Measurements from ENCODE around the gene STOM. TPM values are rescaled to one million over a fixed set of nuclear protein-coding genes. Genes with fewer than 3 reads are reported as not detected.

Gene STOM
- total RNA-seq, 1 donor from 2014 or later, result 191 TPM

DNA sequence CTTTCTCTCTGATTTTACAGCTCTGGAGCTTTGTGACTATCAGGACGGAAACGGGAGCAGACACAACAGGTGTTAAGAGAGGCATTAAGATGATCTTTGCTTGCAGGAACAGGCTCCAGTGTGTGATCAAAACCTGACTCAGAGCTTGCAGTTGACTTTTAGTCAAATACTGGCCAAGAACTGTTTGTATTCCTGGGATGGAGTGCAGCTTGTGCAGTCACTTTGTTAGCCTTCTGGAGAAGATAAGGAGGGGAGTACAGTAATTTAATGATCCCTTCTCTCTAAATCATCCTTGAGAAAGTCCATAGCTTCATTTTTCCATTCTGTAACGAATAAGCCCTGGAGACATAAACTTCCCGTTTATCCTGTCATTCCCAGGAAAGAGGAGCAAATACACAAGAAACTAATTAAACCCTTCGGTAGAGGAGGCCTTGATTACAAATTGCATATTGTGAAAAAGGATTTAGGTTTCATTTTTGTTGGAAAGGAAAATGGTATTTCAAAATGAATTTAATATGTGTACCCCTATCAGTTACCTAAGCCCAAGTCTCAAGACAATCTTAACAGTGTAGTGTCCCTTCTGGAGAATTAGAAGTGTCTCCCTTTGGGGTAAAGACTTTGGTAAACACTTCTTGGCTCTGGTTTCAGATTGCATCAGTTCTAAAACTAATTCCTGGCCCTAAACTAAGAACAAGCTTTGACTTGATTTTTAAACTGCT, 3.1 kb upstream of the STOM start:
- DNase-seq (ENCODE audit: low spot score), result no peak
- intact Hi-C loops (cut with DNase I), result loop anchor here (5.0 kb wide), 1 partner anchor 91 kb away; no protein-coding TSS in a partner anchor

DNA sequence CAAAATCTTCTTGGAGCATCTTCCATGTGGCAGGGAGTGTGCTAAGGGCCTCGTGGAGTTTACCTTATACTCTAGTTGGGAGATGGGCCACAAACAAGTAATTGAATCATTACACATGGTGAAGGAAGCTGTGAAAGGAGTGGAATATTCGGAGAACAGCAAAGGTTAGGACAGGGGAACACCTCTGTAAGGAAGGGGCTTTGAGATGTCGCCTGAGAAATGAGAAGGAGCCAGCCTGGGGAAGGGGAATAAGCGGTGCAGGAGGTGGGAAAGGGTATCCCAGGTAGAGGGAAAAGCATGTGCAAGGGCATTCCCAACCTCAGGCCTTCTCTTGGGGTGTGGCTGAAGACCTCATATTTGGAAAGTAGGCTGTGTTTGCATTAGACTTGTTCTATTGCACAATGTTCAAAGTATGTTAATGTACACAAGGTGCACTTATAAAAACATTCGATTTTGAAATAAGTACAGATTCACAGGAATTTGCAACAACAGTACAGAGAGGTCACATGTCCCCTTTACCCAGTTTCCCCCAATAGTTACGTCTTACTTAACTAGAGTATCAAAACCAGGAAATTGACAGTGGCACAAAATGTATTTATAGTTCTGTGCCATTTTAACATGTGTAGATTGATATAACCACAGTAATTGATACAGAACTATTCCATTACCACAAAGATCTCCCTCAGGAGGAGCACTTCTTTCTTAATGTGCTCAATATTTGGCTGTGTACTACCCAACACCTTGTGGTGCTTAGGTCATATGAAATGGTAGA, 2.4 kb upstream of the STOM start:
- intact Hi-C loops (cut with DNase I), result loop anchor here (5.0 kb wide), 1 partner anchor 90 kb away; no protein-coding TSS in a partner anchor
- no peak for DNase-seq (ENCODE audit: low spot score)

DNA sequence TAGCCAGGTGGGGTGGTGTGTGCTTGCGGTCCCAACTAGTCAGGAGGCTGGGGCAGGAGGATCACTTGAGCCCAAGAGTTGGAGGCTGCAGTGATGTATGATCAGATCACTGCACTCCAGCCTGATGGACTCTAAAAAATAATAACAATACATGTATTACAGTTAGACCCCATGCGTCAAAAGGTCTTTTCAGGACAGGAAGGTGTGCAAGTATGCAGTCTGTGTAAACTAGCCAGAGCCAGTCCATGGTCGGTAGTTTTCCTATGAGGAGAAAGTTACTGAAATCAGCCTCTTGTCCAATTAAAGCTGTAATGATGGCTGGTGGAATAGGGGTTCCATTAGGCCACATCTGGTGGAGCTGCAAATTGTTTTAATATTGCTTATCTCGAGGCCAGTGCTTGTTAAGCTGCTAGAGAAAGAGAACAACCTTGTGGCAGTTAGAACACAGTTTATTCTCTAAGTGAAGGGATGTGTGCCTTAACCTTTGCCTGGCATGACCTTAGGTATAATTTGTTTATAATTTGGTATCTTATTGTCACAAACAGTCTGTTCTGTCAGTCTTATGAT, 1.5 kb upstream of the STOM start:
- no peak for DNase-seq (ENCODE audit: low spot score)
- intact Hi-C loops (cut with DNase I), result loop anchor here (2.0 to 5.0 kb wide), 2 partner anchors 45 to 89 kb away; no protein-coding TSS in a partner anchor

DNA sequence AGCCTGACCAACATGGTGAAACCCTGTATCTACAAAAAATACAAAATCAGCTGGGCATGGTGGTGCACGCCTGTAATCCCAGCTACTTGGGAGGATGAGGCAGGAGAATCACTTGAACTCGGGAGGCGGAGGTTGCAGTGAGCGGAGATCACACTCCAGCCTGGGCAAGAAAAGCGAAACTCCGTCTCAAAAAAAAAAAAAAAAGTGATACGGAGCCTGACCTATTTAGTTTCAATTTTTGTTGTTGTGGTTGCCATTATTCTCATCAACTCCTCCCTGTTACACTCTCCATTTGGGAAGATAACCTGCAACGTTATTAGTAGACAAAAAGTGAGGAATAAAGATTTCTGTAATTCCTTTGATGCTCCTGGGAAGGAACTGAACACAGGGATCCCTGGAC, 1.3 kb downstream of the STOM start:
- intact Hi-C loops (cut with DNase I), result no loop called here
- DNase-seq (ENCODE audit: low spot score), result no peak

DNA sequence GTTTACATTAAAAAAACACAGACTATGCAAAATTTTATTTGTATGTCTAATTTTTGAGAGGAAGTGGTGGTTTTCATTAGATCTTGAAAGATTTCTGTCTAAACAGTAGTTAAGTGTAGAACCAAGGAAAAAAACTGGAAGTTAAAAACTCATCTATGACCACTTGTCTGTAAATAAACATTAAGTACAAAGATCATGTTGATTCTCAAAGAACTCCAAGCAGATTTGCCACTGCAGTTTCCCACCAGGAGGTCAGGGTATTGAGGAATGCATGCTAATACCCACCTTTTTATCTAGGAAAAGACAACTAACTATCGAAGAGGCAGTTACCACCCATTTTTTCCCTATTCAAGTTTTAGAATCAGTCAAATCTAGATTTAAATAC, 1.9 kb downstream of the STOM start:
- intact Hi-C loops (cut with DNase I), result no loop called here
- no peak for DNase-seq (ENCODE audit: low spot score)

DNA sequence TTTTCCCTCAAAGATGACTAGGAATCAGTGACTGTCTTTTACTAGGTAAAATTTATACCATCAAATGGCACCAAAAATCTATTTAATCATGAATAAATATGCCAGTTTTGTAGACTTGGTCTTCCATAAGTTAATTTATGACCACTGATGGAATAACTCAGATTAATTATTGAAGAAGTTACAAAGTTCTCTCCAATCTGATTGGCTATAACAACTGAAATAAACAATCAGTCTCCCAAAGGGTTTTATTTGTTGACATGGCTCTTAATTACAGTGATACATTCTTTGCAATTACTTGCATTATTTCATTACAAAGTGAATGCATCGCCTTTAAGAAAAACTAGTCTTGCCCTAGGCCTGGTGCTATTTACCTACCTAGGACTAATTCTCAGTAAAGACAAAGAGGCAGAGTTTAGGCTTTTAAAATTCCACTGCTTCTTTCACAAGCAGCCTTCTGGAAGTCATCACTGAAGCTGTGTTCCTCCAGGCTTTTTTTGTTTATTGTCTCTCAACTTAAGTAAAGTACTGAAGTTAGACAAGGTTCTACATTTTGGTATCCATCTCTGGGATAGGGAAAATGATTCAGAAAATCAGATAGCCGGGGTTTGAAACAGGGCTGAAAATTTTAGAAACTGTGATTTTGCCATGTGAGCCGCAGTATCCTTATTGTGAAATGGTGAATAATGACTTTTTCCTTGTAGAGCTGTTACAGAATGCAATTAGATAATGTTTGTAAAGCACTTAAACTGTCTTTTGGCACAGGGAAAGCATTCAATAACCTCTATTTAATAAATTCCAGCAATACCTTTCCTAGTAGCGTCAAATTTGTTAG, 2.5 kb downstream of the STOM start:
- no peak for DNase-seq (ENCODE audit: low spot score)
- intact Hi-C loops (cut with DNase I), result no loop called here

DNA sequence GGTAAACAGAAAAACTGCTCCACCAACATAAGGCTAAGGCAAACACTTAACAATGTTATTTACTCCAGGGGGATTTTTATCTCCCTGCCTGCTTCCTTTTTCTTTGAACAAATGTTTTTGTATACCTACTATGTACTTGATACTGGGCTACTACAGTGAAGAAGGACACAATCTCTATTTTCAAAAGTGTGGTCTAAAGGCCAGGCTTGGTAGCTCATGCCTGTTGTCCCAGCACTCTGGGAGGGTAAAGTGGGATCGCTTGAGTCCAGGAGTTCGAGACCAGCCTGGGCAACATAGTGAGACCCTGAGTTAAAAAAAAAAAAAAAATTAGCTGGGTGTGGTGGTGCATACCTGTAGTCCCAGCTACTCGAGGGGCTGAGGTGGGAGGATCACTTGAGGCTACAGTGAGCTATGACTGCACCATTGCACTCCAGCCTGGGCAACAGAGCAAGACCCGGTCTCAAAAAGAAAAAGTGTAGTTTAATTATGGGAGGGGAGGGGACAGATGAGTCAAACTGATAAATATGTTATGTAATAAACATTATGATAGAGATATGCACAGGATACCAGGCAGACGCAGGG, 3.3 kb downstream of the STOM start:
- intact Hi-C loops (cut with DNase I), result no loop called here

DNA sequence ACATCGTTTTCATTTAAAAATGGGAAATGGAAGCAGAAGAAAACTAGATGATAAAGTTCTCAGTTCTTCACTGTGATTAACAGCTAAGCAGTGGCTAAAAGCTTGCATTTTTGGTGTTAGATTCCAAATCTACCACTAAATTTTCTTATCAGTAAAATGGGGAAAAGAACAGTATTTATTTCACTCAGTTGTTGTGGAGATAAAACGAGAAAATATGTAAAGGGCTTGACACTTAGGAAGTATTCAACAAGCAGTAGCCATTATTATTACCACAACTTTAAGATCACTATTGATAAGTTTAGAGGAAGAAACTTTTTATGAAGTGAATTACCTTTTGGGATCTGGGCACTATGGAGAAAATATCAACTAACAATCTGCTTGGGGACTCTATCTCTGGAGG, 4.5 kb downstream of the STOM start:
- DNase-seq (ENCODE audit: low spot score), result no peak
- intact Hi-C loops (cut with DNase I), result no loop called here

More for the DNA sequence above, 3.3 kb downstream of the STOM start:
- no peak for DNase-seq (ENCODE audit: low spot score)

DNA sequence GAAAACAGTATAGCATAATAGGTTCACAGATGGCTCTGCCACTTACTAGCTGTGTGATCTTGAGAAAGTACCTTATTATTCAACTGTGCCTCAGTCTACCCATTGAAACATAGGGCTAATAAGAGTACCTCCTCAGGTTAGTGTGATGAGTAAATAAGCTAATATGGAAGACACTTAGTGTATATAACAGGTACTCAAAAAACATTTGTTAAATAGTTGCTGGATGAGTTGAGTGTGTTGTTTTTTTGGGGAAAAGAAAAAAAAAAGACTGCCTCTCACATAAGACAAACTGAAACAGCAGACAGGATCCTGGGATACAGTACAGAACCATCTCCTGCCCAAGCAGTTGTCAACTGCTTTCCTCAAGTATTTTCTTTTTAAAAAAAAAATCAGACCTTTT, 5.2 kb downstream of the STOM start:
- no peak for DNase-seq (ENCODE audit: low spot score)
- intact Hi-C loops (cut with DNase I), result no loop called here

DNA sequence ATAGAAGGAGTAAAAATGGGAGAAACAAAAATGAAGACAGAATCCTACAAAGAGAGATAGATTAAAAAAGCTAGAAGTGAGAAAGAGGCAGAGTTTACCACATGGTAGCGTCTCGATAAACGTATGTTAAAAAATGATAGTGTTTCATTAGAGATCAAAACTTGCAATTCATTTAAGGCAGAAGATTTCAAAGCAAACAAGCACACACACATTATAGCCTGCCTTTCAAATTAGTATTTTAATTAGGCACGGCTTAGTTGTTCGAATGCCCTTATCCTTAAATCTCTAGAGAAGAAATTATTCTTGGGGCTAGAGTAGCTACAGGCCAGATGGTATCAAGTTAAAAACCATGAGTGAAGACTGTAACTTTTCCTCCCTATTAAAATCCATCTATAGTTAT, 6.0 kb downstream of the STOM start:
- intact Hi-C loops (cut with DNase I), result no loop called here
- DNase-seq (ENCODE audit: low spot score), result no peak

DNA sequence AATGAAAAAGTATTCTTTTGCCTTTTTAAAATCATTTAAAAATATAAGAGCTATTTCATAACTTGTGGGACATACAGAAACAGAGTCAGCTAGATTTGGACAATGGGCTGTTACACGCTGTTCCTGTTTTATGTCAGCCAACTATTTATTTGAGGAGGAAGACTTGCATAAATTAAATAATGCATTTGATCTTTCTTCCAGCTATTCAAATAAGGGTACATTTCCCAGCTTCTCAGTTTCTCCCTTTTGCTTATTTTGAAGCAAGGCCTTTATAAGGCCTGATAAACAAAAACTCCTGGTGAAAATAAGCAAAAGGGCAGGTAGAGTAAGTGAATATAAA, 6.5 kb downstream of the STOM start:
- DNase-seq (ENCODE audit: low spot score), result no peak
- intact Hi-C loops (cut with DNase I), result no loop called here

DNA sequence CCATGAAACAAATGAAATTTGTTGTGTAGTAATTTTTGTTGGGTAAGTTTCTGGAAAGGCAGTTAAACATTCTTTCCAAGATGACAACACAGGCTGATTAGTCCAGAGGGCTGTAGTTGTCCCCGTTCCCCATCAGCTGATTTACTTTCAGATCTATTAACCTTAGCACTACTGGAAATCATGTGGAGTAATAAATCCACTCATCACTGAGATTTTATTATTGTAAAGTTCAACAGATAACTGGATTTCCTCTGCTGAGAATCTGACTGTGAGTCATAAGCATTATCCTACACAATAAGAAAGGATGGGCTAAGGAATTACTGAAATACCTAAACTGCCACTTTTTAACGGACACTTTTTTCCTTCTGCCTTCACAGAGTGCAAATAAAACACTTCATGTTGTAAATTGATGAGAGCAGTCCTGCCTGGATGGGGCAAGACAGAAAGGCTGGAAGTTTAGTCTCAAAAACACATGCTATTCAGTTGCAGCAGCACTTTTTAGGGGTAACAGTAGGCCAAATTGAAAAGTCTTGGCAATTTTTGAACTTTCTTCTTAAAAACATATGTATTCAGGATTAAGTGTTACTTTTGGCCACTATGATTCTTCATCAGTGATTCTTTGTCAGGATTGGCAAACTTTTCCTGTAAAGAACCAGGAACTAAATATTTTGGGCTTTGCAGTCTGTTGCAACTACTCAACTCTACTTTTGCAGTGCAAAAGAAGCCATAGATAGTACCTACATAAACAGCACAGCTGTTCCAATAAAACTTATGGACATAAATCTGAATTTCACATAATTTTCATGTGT, 7.0 kb downstream of the STOM start:
- no peak for DNase-seq (ENCODE audit: low spot score)
- intact Hi-C loops (cut with DNase I), result no loop called here

DNA sequence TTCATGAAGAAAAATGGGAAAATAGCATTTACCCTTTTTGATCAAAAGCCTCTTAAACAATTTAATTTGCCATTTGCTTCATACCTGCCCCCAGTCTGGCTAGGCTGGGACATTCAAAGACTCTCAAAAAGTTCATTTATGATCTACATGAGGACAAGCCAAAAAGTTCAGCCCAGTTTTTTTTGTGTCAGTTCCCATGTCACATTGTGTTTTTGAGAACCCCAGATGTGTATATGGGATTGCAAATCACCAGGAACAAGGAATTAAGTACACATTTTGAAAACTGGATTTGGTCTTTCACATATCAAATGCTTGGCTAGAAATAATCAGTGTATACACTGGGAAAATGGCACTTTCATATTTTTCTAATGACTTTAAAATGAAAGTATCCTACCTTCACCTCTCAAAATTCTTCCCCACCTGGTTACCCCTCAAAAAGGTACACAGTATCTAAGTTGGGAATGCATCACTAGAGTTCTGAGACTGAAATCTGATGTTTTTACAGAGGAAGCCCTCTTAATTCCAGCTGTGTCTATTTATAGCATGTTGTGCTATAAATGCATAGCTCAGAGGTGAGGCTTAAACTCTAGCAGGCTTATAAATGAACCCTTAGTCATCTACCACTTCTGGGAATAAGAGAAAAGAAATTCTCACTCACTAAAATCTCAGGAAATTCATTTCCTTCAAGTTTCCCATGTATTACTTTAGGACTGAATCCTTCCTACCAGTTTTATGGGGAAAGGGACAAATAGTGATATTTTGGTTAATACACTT, 9.3 kb downstream of the STOM start:
- DNase-seq (ENCODE audit: low spot score), result no peak
- intact Hi-C loops (cut with DNase I), result no loop called here

DNA sequence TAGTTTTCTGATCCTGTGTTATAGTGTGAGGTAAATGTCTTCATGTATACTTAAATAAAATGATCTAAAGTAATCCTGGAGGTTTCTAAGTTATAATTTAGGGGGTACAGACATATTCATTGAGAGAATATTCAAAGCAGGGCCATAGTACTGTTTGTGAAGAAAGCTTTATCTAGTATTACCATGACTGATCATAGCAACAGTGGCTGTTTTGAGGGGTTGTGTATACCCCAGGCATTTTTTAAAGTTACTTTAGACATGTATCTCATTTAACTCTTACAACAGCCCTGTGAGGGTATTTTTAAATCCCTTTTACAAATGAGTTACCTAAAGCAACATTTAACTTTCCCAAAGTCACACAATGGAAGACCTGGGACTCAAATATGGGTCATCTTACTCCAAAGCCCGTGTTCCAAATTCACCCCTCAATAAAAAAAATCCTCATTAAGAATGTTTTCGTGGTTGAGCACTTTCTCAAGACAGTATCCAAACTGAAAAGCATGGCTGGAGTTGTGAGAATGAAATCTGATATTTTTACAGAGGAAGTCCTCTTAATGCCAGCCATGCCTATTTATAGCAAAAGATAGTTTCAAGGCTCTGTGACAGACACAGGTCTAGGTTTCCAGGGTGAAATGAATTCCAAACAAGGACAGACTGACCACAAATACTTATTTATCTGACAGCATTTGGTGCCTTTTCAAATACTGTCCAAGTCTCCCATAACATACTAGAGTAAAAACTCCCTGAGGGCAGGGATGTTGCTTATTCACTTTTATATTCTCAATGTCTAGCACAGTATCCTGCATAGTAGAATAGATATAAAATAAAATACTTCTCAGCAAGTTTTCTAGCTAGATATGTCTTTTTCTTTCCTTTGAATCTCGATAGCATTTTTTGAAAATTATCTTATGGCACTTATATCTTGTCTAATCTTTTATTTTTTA, 10.4 kb downstream of the STOM start:
- intact Hi-C loops (cut with DNase I), result no loop called here
- DNase-seq (ENCODE audit: low spot score), result no peak

DNA sequence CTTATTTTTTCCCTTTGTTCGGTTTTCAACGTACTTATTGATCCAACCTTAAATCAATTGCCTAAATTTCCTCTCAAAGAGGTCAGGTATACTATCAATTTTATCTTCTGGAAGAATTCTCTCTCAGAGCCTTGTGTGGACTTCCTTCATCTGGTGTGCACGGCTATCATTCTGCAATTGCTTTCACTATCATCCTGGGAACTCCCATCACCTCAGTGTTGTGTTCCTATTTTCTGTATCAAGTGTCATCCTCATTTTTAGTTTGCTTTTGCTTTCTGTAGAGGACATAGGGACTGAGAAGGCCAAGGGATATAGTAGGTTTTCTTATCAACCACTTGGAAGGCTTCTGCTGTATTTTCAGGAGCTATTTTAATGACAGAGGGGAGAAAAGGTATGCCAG, 11.3 kb downstream of the STOM start:
- intact Hi-C loops (cut with DNase I), result no loop called here
- no peak for DNase-seq (ENCODE audit: low spot score)

DNA sequence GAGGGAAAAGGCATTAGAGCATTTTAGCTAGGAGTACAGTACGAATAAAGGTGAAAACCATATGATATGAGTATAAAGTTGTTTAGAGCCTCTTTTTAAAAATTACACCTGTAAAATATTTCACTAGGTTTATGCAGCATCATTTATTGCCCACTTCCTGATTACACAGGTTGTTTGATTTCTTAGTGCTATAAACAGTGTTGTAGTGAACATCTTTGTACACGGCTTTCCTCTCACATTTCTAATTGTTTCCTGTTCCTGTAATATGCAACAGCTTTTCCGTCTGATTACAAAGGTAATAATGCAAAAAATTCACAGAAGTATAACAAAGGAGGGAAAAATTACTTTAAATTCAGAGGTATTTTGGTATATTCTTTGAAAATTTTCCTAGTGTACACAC, 13.0 kb downstream of the STOM start:
- intact Hi-C loops (cut with DNase I), result no loop called here
- DNase-seq (ENCODE audit: low spot score), result no peak

DNA sequence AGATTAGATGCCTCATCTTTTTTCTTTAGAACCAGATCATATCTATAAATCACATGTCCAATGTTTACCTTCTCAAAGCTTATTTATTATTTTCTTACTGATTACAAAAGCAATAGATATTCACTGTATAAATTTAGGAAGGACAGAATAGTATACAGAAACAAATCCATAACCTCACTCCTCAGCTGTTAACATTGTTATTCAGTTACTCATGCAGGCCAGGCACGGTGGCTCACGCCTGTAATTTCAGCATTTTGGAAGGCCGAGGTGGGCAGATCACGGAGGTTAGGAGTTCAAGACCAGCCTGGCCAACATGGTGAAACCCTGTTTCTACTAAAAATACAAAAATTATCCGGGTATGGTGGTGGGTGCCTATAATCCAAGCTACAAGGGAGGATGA, 15.3 kb downstream of the STOM start:
- no peak for DNase-seq (ENCODE audit: low spot score)
- intact Hi-C loops (cut with DNase I), result no loop called here
